Pancreas (tissue), 10 donors: ENCODE results near the gene KAZN. TPM values are rescaled to one million over a fixed set of nuclear protein-coding genes. Genes with fewer than 3 reads are reported as not detected.
A peak's percentile ranks its signal among the peaks of the same experiment; 100 is the strongest.
"Not testable (repeated sequence)": the region's sequence is repeated elsewhere in the genome, so short reads cannot be mapped to it uniquely, and the experiment has no call there.

Source experiments
- ATAC-seq, 4 donors: fragments of 200-7000 bp; cut with Tn5 transposase; one replicate each; pipeline versions ENCODE4 v1.8.0 to v1.9.1; 2020; ENCODE audit warnings: mild to moderate bottlenecking in 4 of 4, moderate library complexity in 4 of 4
- DNase-seq, 6 donors: peaks; one replicate each; pipeline ENCODE4 v3.0.0-alpha.2; 2020
- FAIRE-seq: peaks from 2 replicates; lab custom pipeline; 2012; peaks lifted over from hg19 to GRCh38; lab: Jason Lieb, UNC
- H3K27ac ChIP-seq, 4 donors: fragments of 200-600 bp; sonication (generic); 1 replicate in 3 of 4; 2 replicates in 1 of 4; pipeline versions ENCODE4 v1.5.0 to v1.8.0; 2020
- H3K27me3 ChIP-seq, 4 donors: fragments of 200-600 bp; one replicate each; pipeline ENCODE4 v1.8.0; 2021
- H3K36me3 ChIP-seq, 3 donors: fragments of 200-600 bp; sonication (generic) in 1 of 3; one replicate each; pipeline versions ENCODE4 v1.5.0 to v1.8.0; 2020 to 2021
- H3K4me1 ChIP-seq, 3 donors: fragments of 200-600 bp; one replicate each; pipeline ENCODE4 v1.8.0; 2021
- H3K4me3 ChIP-seq, 4 donors: fragments of 200-600 bp; sonication (generic) in 2 of 4; one replicate each; pipeline versions ENCODE4 v1.5.0 to v1.8.0; 2020 to 2021
- H3K9me3 ChIP-seq, 4 donors: fragments of 200-600 bp; one replicate each; pipeline ENCODE4 v1.8.0; 2021
- CTCF ChIP-seq, 4 donors: fragments of 200-600 bp; sonication (generic) in 3 of 4; IDR thresholded peaks; one replicate each; pipeline versions ENCODE4 v1.5.0 to v1.8.0; 2021; ENCODE audit warnings: antibody characterized with exemption in 4 of 4
- WGBS, 2 donors: extraction: QIAGEN DNeasy Blood & Tissue Kit; methylation state at CpG; one replicate each; pipeline ENCODE4 v1.1.7; 2013; 5-methylcytosine and 5-hydroxymethylcytosine counted together
- intact Hi-C, 3 donors: fragments of 100-400 bp; cut with DNase I; formaldehyde crosslinking; loops; one replicate each; pipeline versions ENCODE4 v1.11.1 to v1.14.2; 2022
- polyA plus RNA-seq, 2 donors: library from polyadenylated mRNA; stranded (reverse); fragments of 200-250 nt; gene quantifications; one replicate each; pipeline ENCODE4 v1.2.3, GENCODE V29; 2013
- total RNA-seq, 6 donors: library from RNA; stranded (reverse); fragmentation: NEBNext Ultra II Directional in 4 of 6; extraction: Animal tissue kit (Norgen Biotek cat#: 25700) in 4 of 6; gene quantifications; one replicate each; pipeline versions ENCODE4 v1.2.1 to v1.2.4, GENCODE V29; 2021 to 2023
- donor health status: healthy with polysubstance abuse.
- donor health status: DM: no; HTN: no; CAD: no; lungs with moderate emphysema.
- donor health status: DM: no; HTN: no; CAD: no.
- donor health status: control.
- donor health status: control.
- donor health status: Bipolar disorder and iron deficiency.
- donor health status: DM: yes; HTN: yes; CAD: no.
- donor health status: DM: no; HTN: no; CAD: no.
- donor health status: DM: no; HTN: no; CAD: no.
- donor health status: DM: yes; HTN: yes; CAD: no.

The KAZN gene
- total and polyA plus RNA-seq, 8 donors: 2.4 to 6.0 (median 4.1) TPM

- H3K4me1 ChIP-seq: peaks cover 0 to 9% (median 6%) of the 10 kb centered on the region in 3 donors
- no peaks in the 10 kb centered on the region for H3K27me3 ChIP-seq
- no peak for FAIRE-seq
- no peaks in the 10 kb centered on the region for H3K9me3 ChIP-seq
- no peak for TF ChIP-seq CTCF (IDR thresholded peaks at IDR 0.05)
- intact Hi-C loops: no loop called here
- 85 to 87% methylated on average over 19 of the region's 19 CpGs for whole genome bisulfite sequencing, 2 donors
- DNase-seq: peak in 1 of 6 donors; percentile 39
- no peak overlapping the region for H3K27ac ChIP-seq
- no peaks in the 10 kb centered on the region for H3K36me3 ChIP-seq
- no peak for ATAC-seq
- H3K4me3 ChIP-seq: no peak overlapping the region
Observed at GRCh38 chr1:14958249-14959058, 360.0 kb downstream of the KAZN start.

GRCh38 chr1:14959059-14959694 lies 360.7 kb downstream of the KAZN start:
- FAIRE-seq (no peak), ATAC-seq (no peak)

GRCh38 chr1:14961661-14962267 lies 363.3 kb downstream of the KAZN start:
- DNase-seq (peak in 1 of 6 donors; percentile 24), FAIRE-seq (no peak), ATAC-seq (no peak)
- 77 to 78% methylated on average over 3 of the region's 3 CpGs for WGBS, 2 donors
- no peaks in the 10 kb centered on the region for H3K4me1 ChIP-seq
- H3K27me3 ChIP-seq: no peaks in the 10 kb centered on the region
- H3K36me3 ChIP-seq: no peaks in the 10 kb centered on the region
- H3K4me3 ChIP-seq: no peak overlapping the region
- no peaks in the 10 kb centered on the region for H3K9me3 ChIP-seq
- intact Hi-C loops: no loop called here
- no peak for TF ChIP-seq CTCF (IDR thresholded peaks at IDR 0.05)
- no peak overlapping the region for H3K27ac ChIP-seq

More at GRCh38 chr1:14959059-14959694, 360.7 kb downstream of the KAZN start:
- intact Hi-C loops: no loop called here
- no peak overlapping the region for H3K27ac ChIP-seq
- no peaks in the 10 kb centered on the region for H3K9me3 ChIP-seq
- no peak for TF ChIP-seq CTCF (IDR thresholded peaks at IDR 0.05)
- no peaks in the 10 kb centered on the region for H3K27me3 ChIP-seq
- H3K36me3 ChIP-seq: no peaks in the 10 kb centered on the region
- DNase-seq: peak in 1 of 6 donors; percentile 25
- H3K4me3 ChIP-seq: no peak overlapping the region
- 92 to 96% methylated on average over 14 of the region's 14 CpGs for WGBS, 2 donors
- H3K4me1 ChIP-seq: peaks cover 0 to 9% (median 6%) of the 10 kb centered on the region in 3 donors

- DNase-seq: no peak
- H3K4me1 ChIP-seq: no peaks in the 10 kb centered on the region
- intact Hi-C loops: no loop called here
- no peak overlapping the region for H3K27ac ChIP-seq
- H3K27me3 ChIP-seq: no peaks in the 10 kb centered on the region
- no peak for FAIRE-seq
- no peak for TF ChIP-seq CTCF (IDR thresholded peaks at IDR 0.05)
- no peaks in the 10 kb centered on the region for H3K36me3 ChIP-seq
- no peak for ATAC-seq
- no peak overlapping the region for H3K4me3 ChIP-seq
- no peaks in the 10 kb centered on the region for H3K9me3 ChIP-seq
- 84 to 85% methylated on average over 7 of the region's 7 CpGs for WGBS, 2 donors
Observed at GRCh38 chr1:14962407-14962806, 363.9 kb downstream of the KAZN start.

GRCh38 chr1:14963791-14964710 lies 365.6 kb downstream of the KAZN start:
- H3K36me3 ChIP-seq, H3K27me3 ChIP-seq, H3K27ac ChIP-seq, ATAC-seq, H3K4me3 ChIP-seq, FAIRE-seq, intact Hi-C loops, H3K4me1 ChIP-seq, H3K9me3 ChIP-seq: not testable (repeated sequence)
- WGBS, 2 donors: 88 to 90% methylated on average over 10 of the region's 10 CpGs
- DNase-seq: peak in 1 of 6 donors; percentile 2
